HepG2 (cell line): ENCODE data around the gene ZFTA. TPM values are rescaled to one million over a fixed set of nuclear protein-coding genes. Genes with fewer than 3 reads are reported as not detected.

Experiments used
- ATAC-seq: fragments of 200-7000 bp; cut with Tn5 transposase; 3 replicates; pipeline ENCODE4 v1.9.1; 2020; ENCODE audit warnings: mild to moderate bottlenecking, moderate library complexity
- BruUV-seq: library from RNA; stranded (reverse); fragments of 400-500 nt; replicated peaks from 2 replicates; lab custom pipeline; 2021; lab: Mats Ljungman, UMichigan
- CTCF ChIA-PET: fragments of 300-600 bp; formaldehyde crosslinking; extraction: SDS; loops from one replicate; lab custom pipeline; 2021; ENCODE audit warnings: low total read pairs, inconsistent platforms, low intra/inter-chr PET ratio; lab: Yijun Ruan, JAX
- POLR2A ChIA-PET: fragments of 350-600 bp; sonication (Branson Sonifier 250); formaldehyde crosslinking; loops from one replicate; lab custom pipeline; 2020; ENCODE audit warnings: antibody characterized with exemption, inconsistent platforms; lab: Yijun Ruan, JAX
- DNase-seq: peaks from one replicate; pipeline ENCODE4 v3.0.0-alpha.2; 2015; ENCODE audit warnings: low spot score
- FAIRE-seq: peaks from 3 replicates; lab custom pipeline; 2011; peaks lifted over from hg19 to GRCh38; lab: Jason Lieb, UNC
- H2AFZ ChIP-seq: one replicate; pipeline ENCODE4 v1.6.1; 2011; ENCODE audit warnings: low read length, inconsistent platforms
- H3K27ac ChIP-seq: fragments of 300-600 bp; 3 replicates; pipeline ENCODE4 v1.8.0; 2011; ENCODE audit warnings: mixed run types, mild to moderate bottlenecking, mixed read lengths, low read length, inconsistent platforms; ENCODE audit not compliant: insufficient read depth; ENCODE audit errors: extremely low read length
- H3K27me3 ChIP-seq, 2 experiments: fragments of 200-600 bp in 1 of 2; 2 replicates in 1 of 2; 3 replicates in 1 of 2; pipeline versions ENCODE4 v1.6.0 to v1.8.0; 2011; ENCODE audit warnings: low read length in 2 of 2, mild to moderate bottlenecking in 2 of 2, moderate library complexity in 2 of 2, inconsistent platforms in 1 of 2; ENCODE audit not compliant: insufficient read depth in 2 of 2, control insufficient read depth in 1 of 2
- H3K36me3 ChIP-seq, 2 experiments: fragments of 200-600 bp in 1 of 2; replicated peaks in 1 of 2; 2 replicates in 1 of 2; 3 replicates in 1 of 2; pipeline versions ENCODE4 v1.5.1 to v1.8.0; 2011; ENCODE audit warnings: low read length in 2 of 2, inconsistent platforms in 1 of 2; ENCODE audit not compliant: insufficient read depth in 2 of 2, control insufficient read depth in 1 of 2
- H3K4me1 ChIP-seq: 2 replicates; pipeline ENCODE4 v1.5.1; 2012; ENCODE audit warnings: low read length, inconsistent platforms; ENCODE audit not compliant: insufficient read depth
- H3K4me2 ChIP-seq: 2 replicates; pipeline ENCODE4 v1.6.0; 2011; ENCODE audit warnings: low read depth, low read length, inconsistent platforms
- H3K4me3 ChIP-seq, 3 experiments: fragments of 200-600 bp in 1 of 3; sonication (generic), shearing (Covaris generic) in 1 of 3; replicated peaks in 1 of 3; 2 replicates each; pipeline ENCODE4 v1.5.1; 2011 to 2016; ENCODE audit warnings: low read length in 3 of 3, inconsistent platforms in 2 of 3, low read depth in 2 of 3, mild to moderate bottlenecking in 2 of 3, control low read depth in 1 of 3, mixed read lengths in 1 of 3; ENCODE audit not compliant: insufficient read depth in 1 of 3
- H3K79me2 ChIP-seq: one replicate; pipeline ENCODE4 v1.6.1; 2011; ENCODE audit warnings: low read length, inconsistent platforms; ENCODE audit not compliant: insufficient read depth
- H3K9ac ChIP-seq: 2 replicates; pipeline ENCODE4 v1.6.0; 2011; ENCODE audit warnings: mild to moderate bottlenecking, low read depth, low read length, inconsistent platforms; ENCODE audit not compliant: insufficient read depth
- H3K9me3 ChIP-seq: 2 replicates; pipeline ENCODE4 v1.5.1; 2012; ENCODE audit warnings: mild to moderate bottlenecking, low read length
- H4K20me1 ChIP-seq: 2 replicates; pipeline ENCODE4 v1.6.0; 2011; ENCODE audit warnings: inconsistent platforms, mild to moderate bottlenecking, low read length, moderate library complexity; ENCODE audit not compliant: insufficient read depth
- AGO2 ChIP-seq: fragments of 200-400 bp; formaldehyde crosslinking; optimal IDR thresholded peaks from 2 replicates; pipeline ENCODE3; 2017; ENCODE audit warnings: mild to moderate bottlenecking, low read depth, low read length, moderate library complexity
- FOSL2 ChIP-seq: sonication (generic); formaldehyde crosslinking; IDR thresholded peaks from 2 replicates; pipeline ENCODE4 v1.4.0; 2020; ENCODE audit warnings: missing genetic modification reagents
- KLF11 ChIP-seq: IDR thresholded peaks from 2 replicates; pipeline ENCODE4 v1.6.1; 2016; ENCODE audit warnings: missing compliant biosample characterization
- RBM22 ChIP-seq: fragments of 200-400 bp; formaldehyde crosslinking; optimal IDR thresholded peaks from 2 replicates; pipeline ENCODE3; 2017; ENCODE audit warnings: mild to moderate bottlenecking, low read length, moderate library complexity
- WGBS: methylation state at CpG from one replicate; pipeline ENCODE4 v1.1.6; 2017; ENCODE audit warnings: low lambda C conversion rate; 5-methylcytosine and 5-hydroxymethylcytosine counted together
- in situ Hi-C: cut with HindIII; loops from 2 replicates; pipeline ENCODE4 v1.10.0; 2017; ENCODE audit warnings: low pct_unique_long_range_greater_than_20kb; ENCODE audit not compliant: extremely low pct_ligation_motif_present
- intact Hi-C: fragments of 100-400 bp; cut with micrococcal nuclease; formaldehyde crosslinking; loops from one replicate; pipeline ENCODE4 v1.10.0; 2022; ENCODE audit not compliant: unreplicated experiment
- polyA plus RNA-seq, 8 experiments: library from polyadenylated mRNA; depleted of rRNA in 3 of 8; stranded (reverse) in 7 of 8; unstranded in 1 of 8; fragments of >200 nt; fragmentation: Illumina TruSeq in 4 of 8; extraction: Trizol in 4 of 8; gene quantifications; 2 replicates each; pipeline versions ENCODE4 v1.2.1 to v1.2.3, GENCODE V29; 2011 to 2016; ENCODE audit warnings: low read depth in 4 of 8, missing spikeins in 1 of 8, mixed read lengths in 1 of 8; ENCODE audit not compliant: insufficient read depth in 1 of 8
- total RNA-seq, 5 experiments: library from RNA; depleted of rRNA; stranded (reverse); fragments of >200 nt; fragmentation: Illumina TruSeq; extraction: Trizol; gene quantifications; 2 replicates each; pipeline ENCODE4 v1.2.3, GENCODE V29; 2016; ENCODE audit warnings: low read depth in 1 of 5
- TF ChIP-seq, protein P1 (sequence below): sonication (generic); formaldehyde crosslinking; IDR thresholded peaks from 2 replicates; pipeline ENCODE4 v1.4.0; 2020; ENCODE audit warnings: missing genetic modification reagents
- TF ChIP-seq, protein P2 (sequence below): IDR thresholded peaks from 2 replicates; pipeline ENCODE4 v1.6.1; 2016; ENCODE audit warnings: low read depth, borderline replicate concordance
- TF ChIP-seq, protein P3 (sequence below), 2 experiments: IDR thresholded peaks; 2 replicates each; pipeline ENCODE4 v1.6.1; 2011 to 2012; ENCODE audit warnings: low read length in 2 of 2, borderline replicate concordance in 1 of 2, low read depth in 1 of 2, mild to moderate bottlenecking in 1 of 2, moderate library complexity in 1 of 2

ZFTA gene
- total and polyA plus RNA-seq, 2 of the 13 experiments (the other 11 are each of a cell fraction or from before 2014, with no cell fraction given) = 3.9 to 10.4 TPM

DNA sequence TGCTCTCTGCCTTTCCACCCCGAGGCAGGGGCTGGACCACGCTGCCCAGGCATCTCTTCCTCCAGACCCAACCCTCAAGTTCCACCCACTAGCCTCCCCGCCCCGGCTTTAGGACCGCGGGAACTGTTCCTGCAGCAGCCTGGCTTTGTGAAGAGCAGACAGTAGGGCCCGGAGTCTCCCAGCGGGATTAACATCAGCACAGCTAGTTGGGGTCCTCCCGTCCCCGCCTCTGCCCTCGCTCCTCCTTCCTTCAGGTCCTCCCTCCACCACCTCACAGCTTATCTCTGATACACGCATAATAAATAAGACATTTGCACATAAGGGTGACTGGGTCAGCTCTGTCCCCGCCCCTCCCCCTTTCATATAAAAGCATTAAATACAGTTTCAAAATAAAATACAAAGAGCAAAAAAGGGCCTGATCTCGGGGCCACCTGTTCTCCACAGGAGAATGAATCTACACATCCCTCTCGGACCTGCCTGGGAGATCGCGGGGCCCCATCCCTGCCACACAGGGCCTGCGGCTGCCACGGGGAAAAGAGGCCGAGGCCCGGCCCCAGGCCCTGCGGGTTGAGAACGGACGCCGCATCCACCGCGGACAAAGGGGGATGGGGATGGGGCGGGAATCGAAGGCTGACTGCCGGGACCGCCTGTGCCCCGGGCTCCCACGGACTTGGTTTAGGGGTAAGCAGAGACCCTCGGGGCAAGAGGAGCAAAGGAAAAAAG lies 6.5 kb downstream of the ZFTA start:
- Histone ChIP-seq H3K9me3 (no peaks in the 10 kb centered on the region), H4K20me1 (no peaks in the 10 kb centered on the region; the same call in 1 of the 2 replicates), H3K4me3 (no peak overlapping the region), H3K36me3 (peaks cover 2 to 11% of the 10 kb centered on the region in 2 experiments; a peak in 2 of 5 replicates), H3K27me3 (no peaks in the 10 kb centered on the region; a peak in 1 of 5 replicates), H3K9ac (no peak overlapping the region), H3K79me2 (peaks cover 7% of the 10 kb centered on the region), H3K27ac (no peak overlapping the region), H3K4me1 (peaks cover 35% of the 10 kb centered on the region), H3K4me2 (no peak overlapping the region), H2AFZ (no peak overlapping the region)
- in situ Hi-C loops = loop anchor here (10.0 kb wide), 1 partner anchor 153 kb away; the partner anchor contains the start of gene RCOR2
- no peak for ATAC-seq
- ChIA-PET CTCF (no interaction called here), POLR2A (no interaction called here)
- FAIRE-seq = no peak
- intact Hi-C loops = loop anchor here (10.0 kb wide), 1 partner anchor 143 kb away; no protein-coding TSS in a partner anchor
- 97% methylated on average over 34 of the region's 34 CpGs for WGBS
- DNase-seq = no peak
- TF ChIP-seq, protein P1, sequence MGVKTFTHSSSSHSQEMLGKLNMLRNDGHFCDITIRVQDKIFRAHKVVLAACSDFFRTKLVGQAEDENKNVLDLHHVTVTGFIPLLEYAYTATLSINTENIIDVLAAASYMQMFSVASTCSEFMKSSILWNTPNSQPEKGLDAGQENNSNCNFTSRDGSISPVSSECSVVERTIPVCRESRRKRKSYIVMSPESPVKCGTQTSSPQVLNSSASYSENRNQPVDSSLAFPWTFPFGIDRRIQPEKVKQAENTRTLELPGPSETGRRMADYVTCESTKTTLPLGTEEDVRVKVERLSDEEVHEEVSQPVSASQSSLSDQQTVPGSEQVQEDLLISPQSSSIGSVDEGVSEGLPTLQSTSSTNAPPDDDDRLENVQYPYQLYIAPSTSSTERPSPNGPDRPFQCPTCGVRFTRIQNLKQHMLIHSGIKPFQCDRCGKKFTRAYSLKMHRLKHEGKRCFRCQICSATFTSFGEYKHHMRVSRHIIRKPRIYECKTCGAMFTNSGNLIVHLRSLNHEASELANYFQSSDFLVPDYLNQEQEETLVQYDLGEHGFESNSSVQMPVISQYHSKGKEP (CRISPR knock-in tag) = no peak
- no peak for TF ChIP-seq KLF11 (CRISPR knock-in tag)
- TF ChIP-seq RBM22 = peak; percentile 62
- TF ChIP-seq AGO2 = peak; percentile 62
- TF ChIP-seq, protein P2, sequence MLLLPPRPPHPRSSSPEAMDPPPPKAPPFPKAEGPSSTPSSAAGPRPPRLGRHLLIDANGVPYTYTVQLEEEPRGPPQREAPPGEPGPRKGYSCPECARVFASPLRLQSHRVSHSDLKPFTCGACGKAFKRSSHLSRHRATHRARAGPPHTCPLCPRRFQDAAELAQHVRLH = no peak
- TF ChIP-seq, protein P3, sequence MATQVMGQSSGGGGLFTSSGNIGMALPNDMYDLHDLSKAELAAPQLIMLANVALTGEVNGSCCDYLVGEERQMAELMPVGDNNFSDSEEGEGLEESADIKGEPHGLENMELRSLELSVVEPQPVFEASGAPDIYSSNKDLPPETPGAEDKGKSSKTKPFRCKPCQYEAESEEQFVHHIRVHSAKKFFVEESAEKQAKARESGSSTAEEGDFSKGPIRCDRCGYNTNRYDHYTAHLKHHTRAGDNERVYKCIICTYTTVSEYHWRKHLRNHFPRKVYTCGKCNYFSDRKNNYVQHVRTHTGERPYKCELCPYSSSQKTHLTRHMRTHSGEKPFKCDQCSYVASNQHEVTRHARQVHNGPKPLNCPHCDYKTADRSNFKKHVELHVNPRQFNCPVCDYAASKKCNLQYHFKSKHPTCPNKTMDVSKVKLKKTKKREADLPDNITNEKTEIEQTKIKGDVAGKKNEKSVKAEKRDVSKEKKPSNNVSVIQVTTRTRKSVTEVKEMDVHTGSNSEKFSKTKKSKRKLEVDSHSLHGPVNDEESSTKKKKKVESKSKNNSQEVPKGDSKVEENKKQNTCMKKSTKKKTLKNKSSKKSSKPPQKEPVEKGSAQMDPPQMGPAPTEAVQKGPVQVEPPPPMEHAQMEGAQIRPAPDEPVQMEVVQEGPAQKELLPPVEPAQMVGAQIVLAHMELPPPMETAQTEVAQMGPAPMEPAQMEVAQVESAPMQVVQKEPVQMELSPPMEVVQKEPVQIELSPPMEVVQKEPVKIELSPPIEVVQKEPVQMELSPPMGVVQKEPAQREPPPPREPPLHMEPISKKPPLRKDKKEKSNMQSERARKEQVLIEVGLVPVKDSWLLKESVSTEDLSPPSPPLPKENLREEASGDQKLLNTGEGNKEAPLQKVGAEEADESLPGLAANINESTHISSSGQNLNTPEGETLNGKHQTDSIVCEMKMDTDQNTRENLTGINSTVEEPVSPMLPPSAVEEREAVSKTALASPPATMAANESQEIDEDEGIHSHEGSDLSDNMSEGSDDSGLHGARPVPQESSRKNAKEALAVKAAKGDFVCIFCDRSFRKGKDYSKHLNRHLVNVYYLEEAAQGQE (IDR thresholded peaks at IDR 0.05; ENCODE audit: borderline replicate concordance in 1 of 2, low read depth in 1 of 2, low read length in 2 of 2) = no peak
- TF ChIP-seq FOSL2 (CRISPR knock-in tag) = no peak
- TF ChIP-seq, all 625 proteins: peak for 2
- BruUV-seq = no TSS peak
